Glomerular visceral epithelial cell (primary cell): Measurements from ENCODE around the gene CACNA2D1.
"Not testable (repeated sequence)": the region's sequence is repeated elsewhere in the genome, so short reads cannot be mapped to it uniquely, and the experiment has no call there.

ENCODE experiments used
- DNase-seq: peaks from one replicate; pipeline ENCODE4 v3.0.0-alpha.2; 2016; ENCODE audit errors: extremely low spot score

Gene CACNA2D1

GRCh38 chr7:82393076-82393839 lies 50.3 kb downstream of the CACNA2D1 start:
- DNase-seq: no peak

DNA sequence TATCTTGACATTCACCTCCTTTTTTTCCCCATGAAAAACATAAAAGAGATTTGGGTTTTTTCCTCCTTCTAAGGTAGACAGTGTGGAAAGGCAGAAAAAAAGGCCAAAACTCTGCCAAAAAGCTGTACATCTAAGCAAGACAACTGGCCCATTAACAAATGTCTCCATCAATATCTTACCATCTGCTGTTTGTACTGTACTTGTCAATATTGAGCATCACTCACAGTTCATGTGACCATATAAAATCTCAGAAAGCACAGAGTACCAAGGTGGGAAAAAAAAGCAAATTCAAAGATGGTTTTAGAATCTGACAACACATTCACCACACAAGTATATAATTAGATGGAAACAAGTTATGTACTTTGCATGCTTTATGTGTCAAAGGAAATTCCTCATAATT lies 52.6 kb downstream of the CACNA2D1 start:
- DNase-seq: no peak

- DNase-seq: no peak
Measured at GRCh38 chr7:82389876-82390275, 53.7 kb downstream of the CACNA2D1 start.

- no peak for DNase-seq
Measured at GRCh38 chr7:82388138-82388537, 55.4 kb downstream of the CACNA2D1 start.

GRCh38 chr7:82386571-82386970 lies 57.0 kb downstream of the CACNA2D1 start:
- not testable (repeated sequence) for DNase-seq

DNA sequence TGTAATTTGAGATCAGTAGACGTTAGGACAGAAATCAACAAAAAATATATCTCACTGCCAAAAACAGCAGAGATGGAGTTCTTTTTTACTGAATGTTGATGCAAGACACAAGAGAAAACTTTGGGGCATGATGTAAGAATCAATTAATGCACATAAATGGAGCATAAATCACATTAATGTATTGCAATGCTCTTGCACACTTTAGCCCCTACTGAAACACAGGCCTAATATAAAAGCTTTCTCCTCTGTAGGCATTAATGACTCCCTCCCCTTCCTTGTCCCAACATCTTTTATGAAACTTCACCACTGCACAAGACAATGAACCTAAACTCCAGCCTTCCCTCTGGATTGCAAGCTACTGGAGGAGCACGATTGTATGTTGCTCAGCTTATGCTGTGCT lies 58.8 kb downstream of the CACNA2D1 start:
- DNase-seq: no peak

DNA sequence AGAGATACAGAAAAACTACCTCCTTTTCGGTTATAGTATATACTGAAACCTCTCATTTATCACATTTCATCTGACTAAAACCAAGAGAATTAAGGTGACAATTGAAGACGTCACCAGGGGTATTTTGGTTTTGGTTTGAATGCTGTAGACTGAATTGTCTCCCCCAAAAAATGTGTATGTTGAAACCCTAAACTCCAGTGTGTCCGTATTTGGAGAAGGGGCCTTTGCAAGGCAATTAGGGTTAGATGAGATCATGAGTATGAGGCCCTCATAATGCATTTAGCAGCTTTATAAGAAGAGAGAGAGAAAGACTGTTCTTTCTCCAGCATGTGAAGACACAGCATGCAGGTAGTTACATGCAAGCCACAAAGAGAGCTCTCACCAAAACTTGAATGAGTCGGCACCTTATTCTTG lies 59.5 kb downstream of the CACNA2D1 start:
- no peak for DNase-seq

DNA sequence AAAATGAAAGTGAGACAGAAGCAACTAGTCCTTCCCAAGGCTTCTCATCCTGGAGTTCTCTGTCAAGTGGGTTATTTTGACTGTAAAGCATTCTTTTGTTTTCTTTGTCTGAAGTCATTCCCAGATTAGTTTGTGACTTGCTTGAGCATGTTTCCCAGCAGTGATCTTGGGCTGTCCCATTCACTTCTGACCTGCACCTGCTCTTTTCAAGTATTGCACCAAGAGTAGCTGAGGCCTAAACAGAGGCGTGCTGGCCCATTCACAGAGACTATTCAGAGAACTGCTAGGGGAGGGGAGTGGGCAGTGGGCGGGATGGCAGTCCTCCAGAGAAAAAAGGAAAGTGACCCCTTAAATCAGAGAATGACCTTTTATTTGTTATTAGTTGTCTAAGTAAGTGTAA lies 61.3 kb downstream of the CACNA2D1 start:
- DNase-seq: no peak

DNA sequence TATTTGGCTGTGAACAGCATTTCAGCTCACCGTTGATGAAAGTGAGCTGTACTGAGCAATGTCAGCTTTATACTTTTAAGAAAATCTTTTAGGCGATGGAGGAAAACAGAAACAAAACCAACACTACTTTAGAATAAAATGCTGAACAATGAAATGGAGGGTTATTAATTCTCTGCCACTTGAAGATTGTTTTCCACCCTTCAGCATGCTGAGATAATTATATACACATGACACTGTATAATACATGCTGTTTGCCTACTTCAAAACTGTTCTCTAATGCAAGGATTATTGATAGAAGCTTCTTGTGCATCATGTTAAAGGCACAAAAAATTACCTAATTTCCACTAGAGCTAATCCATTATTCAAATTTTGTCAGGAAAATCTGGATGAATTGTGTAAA lies 66.8 kb downstream of the CACNA2D1 start:
- DNase-seq: no peak

DNA sequence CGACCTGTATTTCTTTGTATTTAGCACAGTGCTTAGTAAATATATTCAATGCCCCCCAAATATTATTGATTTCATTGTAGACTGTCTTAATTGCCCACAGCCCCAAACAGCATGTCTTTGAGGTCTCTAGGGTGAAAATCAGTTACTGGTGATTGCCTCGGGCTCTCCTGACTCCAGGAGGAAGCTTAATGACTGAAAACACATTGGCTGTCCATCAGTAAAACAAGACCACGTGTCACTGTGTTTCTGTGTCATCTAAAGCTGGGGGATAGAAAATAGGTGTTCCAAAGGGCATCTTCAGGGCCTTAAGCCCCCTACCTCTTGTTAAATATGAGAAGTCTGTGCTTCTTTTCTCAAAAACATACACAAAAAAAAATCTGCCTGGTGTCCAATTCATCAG lies 67.9 kb downstream of the CACNA2D1 start:
- no peak for DNase-seq

- DNase-seq: no peak
Measured at GRCh38 chr7:82375129-82375528, 68.4 kb downstream of the CACNA2D1 start.

DNA sequence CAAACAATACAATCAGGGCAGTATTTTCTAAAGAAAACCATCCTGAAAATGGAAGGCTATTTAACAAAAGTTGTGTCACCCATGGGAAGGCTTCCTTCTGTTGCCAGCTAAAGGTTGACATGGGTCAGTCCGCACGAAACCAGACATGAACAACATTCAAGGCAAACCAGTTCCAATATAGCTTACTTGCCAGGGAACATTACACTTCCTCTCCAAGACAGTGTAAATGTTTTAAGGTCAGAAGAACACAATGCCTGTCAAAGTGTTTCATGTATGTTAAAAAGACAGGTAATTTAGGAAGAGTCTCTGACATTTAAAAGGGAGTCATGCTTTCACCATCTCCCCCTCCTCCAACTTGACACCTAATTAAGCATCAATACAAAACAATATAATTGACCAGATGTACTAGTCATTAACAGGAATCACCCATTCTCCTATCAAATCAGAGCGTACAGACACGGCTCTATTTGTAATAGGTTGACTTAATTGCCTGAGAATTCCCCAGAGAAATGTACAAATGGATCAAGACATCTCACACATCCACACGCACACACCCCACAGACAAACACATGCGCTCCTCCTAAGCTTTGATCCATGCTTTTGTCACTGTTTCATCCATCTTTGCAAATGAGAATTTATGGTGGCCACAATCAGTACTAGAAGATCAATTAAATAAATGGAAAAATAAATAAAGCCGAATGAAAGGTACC lies 69.5 kb downstream of the CACNA2D1 start:
- DNase-seq: no peak

GRCh38 chr7:82364671-82365070 lies 78.9 kb downstream of the CACNA2D1 start:
- DNase-seq: no peak

DNA sequence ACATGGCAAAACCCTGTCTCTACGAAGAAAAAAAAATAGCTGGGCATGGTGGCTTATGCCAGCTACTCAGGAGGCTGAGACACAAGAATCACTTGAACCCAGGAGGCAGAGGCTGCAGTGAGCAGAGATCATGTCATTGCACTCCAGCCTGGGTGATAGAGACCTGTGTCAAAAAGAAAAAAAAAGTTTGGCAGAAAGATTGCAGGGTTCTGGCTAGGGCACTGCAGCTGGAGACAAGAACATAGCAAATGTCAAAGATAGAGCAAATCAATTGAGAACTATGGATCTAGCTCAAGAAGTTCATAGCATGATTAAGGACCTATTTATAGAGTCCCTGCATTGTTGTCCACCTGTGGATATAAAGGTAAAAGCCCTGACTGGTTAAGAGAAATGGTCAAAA lies 79.5 kb downstream of the CACNA2D1 start:
- DNase-seq: no peak

DNA sequence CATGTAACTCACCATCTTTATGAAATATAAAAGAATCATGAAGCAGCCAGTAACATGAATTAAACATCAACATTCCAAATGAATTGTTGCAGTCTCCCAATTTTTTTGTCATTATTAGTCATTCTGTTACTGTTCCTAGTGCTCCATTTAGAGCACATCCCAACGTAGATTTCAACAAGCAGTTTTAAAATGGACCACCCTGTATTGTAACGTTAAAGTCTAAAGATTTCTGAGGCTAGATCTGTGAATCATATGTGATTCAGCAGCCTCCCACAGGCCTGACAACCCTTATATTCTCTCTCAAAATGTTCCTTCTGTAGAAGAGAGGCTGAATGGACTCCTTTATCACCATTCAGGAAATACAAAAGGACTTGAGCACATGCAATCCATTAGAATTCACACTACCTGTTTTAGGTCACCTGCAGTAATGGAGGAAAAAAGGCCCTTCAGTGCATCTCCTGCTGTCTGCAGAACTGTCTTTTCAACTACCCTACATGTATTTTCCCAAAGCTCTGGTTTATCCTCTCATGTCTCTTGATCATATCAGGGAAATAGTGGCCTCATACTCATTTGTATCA lies 81.4 kb downstream of the CACNA2D1 start:
- DNase-seq: no peak

GRCh38 chr7:82360591-82361368 lies 82.8 kb downstream of the CACNA2D1 start:
- DNase-seq: no peak

GRCh38 chr7:82359426-82359825 lies 84.2 kb downstream of the CACNA2D1 start:
- DNase-seq: no peak

GRCh38 chr7:82358923-82359322 lies 84.7 kb downstream of the CACNA2D1 start:
- no peak for DNase-seq

DNA sequence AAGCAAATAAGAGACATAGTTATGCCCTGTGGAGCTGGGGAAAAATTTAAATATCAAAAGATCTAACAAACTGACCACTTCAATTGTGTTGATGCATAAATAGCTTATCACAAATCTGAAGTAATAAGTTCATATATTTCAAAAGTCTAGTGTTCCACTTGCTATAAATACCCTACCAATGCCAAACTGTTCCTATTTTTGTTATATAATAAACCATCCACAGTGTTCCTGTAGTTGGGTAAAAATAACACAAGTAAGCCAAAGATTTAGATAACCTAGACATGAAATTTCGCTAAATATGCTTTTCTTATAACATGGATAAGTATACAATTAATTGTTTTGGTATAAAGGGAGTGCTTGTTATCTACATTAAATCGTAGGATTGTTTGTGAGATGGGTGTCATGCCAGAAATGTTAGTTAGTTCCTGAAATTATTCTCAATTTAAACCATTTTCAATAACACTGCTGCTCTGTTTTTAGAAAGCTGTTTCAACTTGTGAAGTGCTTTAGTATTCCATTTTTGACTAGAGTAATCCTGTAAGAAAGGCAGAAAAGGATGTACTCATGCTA lies 85.5 kb downstream of the CACNA2D1 start:
- DNase-seq: no peak

GRCh38 chr7:82348251-82348650 lies 95.3 kb downstream of the CACNA2D1 start:
- no peak for DNase-seq

DNA sequence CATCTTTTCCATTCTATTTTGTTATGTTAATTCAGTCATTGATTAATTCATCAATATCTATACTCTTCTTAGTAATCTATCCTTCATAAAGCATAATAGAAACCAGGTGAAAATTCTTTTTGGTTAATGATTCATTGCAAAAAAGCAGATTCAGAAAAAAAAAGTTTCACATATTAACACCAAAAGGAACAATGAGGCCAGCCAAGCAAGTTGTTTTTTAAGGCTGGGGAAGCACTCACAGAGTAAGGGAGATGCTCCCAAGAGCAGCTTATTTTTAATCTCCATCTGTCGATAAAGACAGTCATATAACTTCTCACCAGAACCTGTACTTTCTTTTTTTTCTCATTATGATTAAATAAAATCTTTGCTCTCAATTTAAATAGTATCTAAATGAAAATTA lies 95.8 kb downstream of the CACNA2D1 start:
- no peak for DNase-seq

GRCh38 chr7:82345886-82346285 lies 97.7 kb downstream of the CACNA2D1 start:
- DNase-seq: no peak
